Ovary (tissue), 3 donors: ENCODE data around the gene DGKK.

Experiments
- EP300 ChIP-seq: sonication (generic); formaldehyde crosslinking; IDR thresholded peaks from one replicate; pipeline ENCODE4 v1.6.1; 2017; ENCODE audit warnings: antibody characterized with exemption
- TF ChIP-seq, protein P1 (sequence below), 3 donors: fragments of 450-650 bp in 2 of 3; fragments of 200-600 bp in 1 of 3; IDR thresholded peaks; one replicate each; pipeline versions ENCODE4 v1.5.1 to v1.8.0; 2016 to 2022; ENCODE audit warnings: antibody characterized with exemption in 3 of 3, mild to moderate bottlenecking in 1 of 3
- donor health status: DM: no; HTN: no; CAD: no.

DNA sequence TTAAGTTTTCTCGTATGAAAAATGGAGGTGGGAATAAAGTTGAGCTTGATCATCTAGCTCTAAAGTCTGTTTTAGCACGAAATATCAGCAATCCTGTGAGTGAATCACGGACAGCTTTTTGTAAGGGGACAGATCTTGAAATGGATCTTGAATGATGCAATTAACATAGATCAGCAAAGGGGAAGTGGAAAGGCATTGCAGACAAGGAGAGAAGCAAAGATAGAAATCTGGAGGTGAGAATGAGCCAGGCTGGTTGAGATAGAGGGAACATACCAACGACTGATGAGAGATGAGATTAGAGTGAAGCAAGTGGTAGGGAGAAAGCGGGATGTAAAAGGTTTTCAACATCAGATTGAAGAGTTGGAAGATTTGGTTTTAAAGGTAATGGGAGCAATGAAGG is 4.6 kb upstream of the DGKK start:
- TF ChIP-seq, protein P1, sequence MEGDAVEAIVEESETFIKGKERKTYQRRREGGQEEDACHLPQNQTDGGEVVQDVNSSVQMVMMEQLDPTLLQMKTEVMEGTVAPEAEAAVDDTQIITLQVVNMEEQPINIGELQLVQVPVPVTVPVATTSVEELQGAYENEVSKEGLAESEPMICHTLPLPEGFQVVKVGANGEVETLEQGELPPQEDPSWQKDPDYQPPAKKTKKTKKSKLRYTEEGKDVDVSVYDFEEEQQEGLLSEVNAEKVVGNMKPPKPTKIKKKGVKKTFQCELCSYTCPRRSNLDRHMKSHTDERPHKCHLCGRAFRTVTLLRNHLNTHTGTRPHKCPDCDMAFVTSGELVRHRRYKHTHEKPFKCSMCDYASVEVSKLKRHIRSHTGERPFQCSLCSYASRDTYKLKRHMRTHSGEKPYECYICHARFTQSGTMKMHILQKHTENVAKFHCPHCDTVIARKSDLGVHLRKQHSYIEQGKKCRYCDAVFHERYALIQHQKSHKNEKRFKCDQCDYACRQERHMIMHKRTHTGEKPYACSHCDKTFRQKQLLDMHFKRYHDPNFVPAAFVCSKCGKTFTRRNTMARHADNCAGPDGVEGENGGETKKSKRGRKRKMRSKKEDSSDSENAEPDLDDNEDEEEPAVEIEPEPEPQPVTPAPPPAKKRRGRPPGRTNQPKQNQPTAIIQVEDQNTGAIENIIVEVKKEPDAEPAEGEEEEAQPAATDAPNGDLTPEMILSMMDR (IDR thresholded peaks at IDR 0.05), result no peak
- no peak for TF ChIP-seq EP300
